Measurements from ENCODE around the gene KPNA3.

GRCh38 chr13:49840266-49840665 is 47.8 kb upstream of the KPNA3 start:
- TF ChIP-seq CTCF (IDR thresholded peaks at IDR 0.05; ENCODE audit: low read depth, low read length, poor library complexity, severe bottlenecking) (no peak), EZH2phosphoT487 (IDR thresholded peaks at IDR 0.05; ENCODE audit: borderline replicate concordance, low read length) (no peak)
